HL-60 (cell line): Measurements from ENCODE around the gene STRIT1.

Experiments used
- POLR2AphosphoS5 ChIP-seq: IDR thresholded peaks from 2 replicates; pipeline ENCODE4 v1.6.1; 2012; ENCODE audit warnings: low read depth
- SPI1 ChIP-seq: IDR thresholded peaks from 2 replicates; pipeline ENCODE4 v1.6.1; 2012; ENCODE audit warnings: low read depth, mild to moderate bottlenecking, borderline replicate concordance
- TF ChIP-seq, protein P1 (sequence below): IDR thresholded peaks from one replicate; pipeline ENCODE4 v1.5.1; 2011; ENCODE audit warnings: low read length, control low read depth, inconsistent platforms; ENCODE audit not compliant: insufficient read depth
- TF ChIP-seq, protein P2 (sequence below): IDR thresholded peaks from 2 replicates; pipeline ENCODE4 v1.6.1; 2012; ENCODE audit warnings: low read depth; ENCODE audit not compliant: insufficient replicate concordance

DNA sequence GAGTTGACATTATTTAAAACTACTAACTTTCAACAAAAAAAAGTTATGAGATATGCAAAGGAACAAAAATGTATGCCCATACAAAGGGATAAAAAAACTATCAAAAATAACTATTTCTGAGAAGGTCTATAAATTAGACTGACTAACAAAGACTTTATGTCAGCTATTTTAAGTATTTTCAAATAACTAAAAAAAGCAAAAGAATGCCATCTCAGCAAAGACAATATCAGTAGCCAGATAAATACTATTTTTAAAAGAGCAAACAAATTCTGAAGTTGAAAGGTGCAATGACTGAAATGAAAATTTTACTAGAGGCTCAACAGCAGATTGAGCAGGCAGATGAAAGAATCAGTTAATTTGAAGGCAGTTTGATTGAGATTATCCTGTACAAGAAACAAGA, 3.6 kb upstream of the STRIT1 start:
- TF ChIP-seq, protein P1, sequence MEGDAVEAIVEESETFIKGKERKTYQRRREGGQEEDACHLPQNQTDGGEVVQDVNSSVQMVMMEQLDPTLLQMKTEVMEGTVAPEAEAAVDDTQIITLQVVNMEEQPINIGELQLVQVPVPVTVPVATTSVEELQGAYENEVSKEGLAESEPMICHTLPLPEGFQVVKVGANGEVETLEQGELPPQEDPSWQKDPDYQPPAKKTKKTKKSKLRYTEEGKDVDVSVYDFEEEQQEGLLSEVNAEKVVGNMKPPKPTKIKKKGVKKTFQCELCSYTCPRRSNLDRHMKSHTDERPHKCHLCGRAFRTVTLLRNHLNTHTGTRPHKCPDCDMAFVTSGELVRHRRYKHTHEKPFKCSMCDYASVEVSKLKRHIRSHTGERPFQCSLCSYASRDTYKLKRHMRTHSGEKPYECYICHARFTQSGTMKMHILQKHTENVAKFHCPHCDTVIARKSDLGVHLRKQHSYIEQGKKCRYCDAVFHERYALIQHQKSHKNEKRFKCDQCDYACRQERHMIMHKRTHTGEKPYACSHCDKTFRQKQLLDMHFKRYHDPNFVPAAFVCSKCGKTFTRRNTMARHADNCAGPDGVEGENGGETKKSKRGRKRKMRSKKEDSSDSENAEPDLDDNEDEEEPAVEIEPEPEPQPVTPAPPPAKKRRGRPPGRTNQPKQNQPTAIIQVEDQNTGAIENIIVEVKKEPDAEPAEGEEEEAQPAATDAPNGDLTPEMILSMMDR: no peak
- no peak for TF ChIP-seq POLR2AphosphoS5
- TF ChIP-seq, protein P2, sequence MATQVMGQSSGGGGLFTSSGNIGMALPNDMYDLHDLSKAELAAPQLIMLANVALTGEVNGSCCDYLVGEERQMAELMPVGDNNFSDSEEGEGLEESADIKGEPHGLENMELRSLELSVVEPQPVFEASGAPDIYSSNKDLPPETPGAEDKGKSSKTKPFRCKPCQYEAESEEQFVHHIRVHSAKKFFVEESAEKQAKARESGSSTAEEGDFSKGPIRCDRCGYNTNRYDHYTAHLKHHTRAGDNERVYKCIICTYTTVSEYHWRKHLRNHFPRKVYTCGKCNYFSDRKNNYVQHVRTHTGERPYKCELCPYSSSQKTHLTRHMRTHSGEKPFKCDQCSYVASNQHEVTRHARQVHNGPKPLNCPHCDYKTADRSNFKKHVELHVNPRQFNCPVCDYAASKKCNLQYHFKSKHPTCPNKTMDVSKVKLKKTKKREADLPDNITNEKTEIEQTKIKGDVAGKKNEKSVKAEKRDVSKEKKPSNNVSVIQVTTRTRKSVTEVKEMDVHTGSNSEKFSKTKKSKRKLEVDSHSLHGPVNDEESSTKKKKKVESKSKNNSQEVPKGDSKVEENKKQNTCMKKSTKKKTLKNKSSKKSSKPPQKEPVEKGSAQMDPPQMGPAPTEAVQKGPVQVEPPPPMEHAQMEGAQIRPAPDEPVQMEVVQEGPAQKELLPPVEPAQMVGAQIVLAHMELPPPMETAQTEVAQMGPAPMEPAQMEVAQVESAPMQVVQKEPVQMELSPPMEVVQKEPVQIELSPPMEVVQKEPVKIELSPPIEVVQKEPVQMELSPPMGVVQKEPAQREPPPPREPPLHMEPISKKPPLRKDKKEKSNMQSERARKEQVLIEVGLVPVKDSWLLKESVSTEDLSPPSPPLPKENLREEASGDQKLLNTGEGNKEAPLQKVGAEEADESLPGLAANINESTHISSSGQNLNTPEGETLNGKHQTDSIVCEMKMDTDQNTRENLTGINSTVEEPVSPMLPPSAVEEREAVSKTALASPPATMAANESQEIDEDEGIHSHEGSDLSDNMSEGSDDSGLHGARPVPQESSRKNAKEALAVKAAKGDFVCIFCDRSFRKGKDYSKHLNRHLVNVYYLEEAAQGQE: no peak
- no peak for TF ChIP-seq SPI1
